Breast epithelium (tissue), 4 donors: ENCODE results near the gene CHST15. TPM values are rescaled to one million over a fixed set of nuclear protein-coding genes. Genes with fewer than 3 reads are reported as not detected.

Experiments used
- DNase-seq, 2 donors: peaks; one replicate each; pipeline ENCODE4 v3.0.0-alpha.2; 2019; ENCODE audit warnings: low spot score in 2 of 2
- H3K27ac ChIP-seq, 2 donors: fragments of 200-600 bp; sonication (generic) in 1 of 2; one replicate each; pipeline ENCODE4 v1.5.1; 2016 to 2019; ENCODE audit warnings: mild to moderate bottlenecking in 1 of 2
- H3K27me3 ChIP-seq, 2 donors: fragments of 200-600 bp; sonication (generic) in 1 of 2; one replicate each; pipeline versions ENCODE4 v1.5.1 to v1.6.0; 2017 to 2019; ENCODE audit warnings: control low read depth in 1 of 2, mild to moderate bottlenecking in 1 of 2
- H3K36me3 ChIP-seq: fragments of 200-600 bp; one replicate; pipeline ENCODE4 v1.5.1; 2019
- H3K4me1 ChIP-seq, 2 donors: fragments of 200-600 bp; sonication (generic); one replicate each; pipeline ENCODE4 v1.5.1; 2016 to 2019; ENCODE audit warnings: control low read depth in 1 of 2
- H3K4me3 ChIP-seq, 3 donors: fragments of 200-600 bp; sonication (generic); 1 replicate in 2 of 3; 2 replicates in 1 of 3; pipeline ENCODE4 v1.5.1; 2016 to 2019; ENCODE audit warnings: mild to moderate bottlenecking in 3 of 3, moderate library complexity in 2 of 3
- H3K9me3 ChIP-seq, 2 donors: fragments of 200-600 bp; sonication (generic) in 1 of 2; one replicate each; pipeline ENCODE4 v1.5.1; 2016 to 2019; ENCODE audit warnings: control low read depth in 1 of 2
- CTCF ChIP-seq, 3 donors: fragments of 450-650 bp; IDR thresholded peaks; one replicate each; pipeline ENCODE4 v1.5.1; 2016 to 2017; ENCODE audit warnings: antibody characterized with exemption in 3 of 3, mild to moderate bottlenecking in 3 of 3, moderate library complexity in 3 of 3
- POLR2A ChIP-seq: fragments of 450-650 bp; IDR thresholded peaks from one replicate; pipeline ENCODE4 v1.6.1; 2016; ENCODE audit warnings: antibody characterized with exemption, mild to moderate bottlenecking, moderate library complexity
- POLR2AphosphoS5 ChIP-seq, 3 donors: sonication (generic); formaldehyde crosslinking; IDR thresholded peaks; one replicate each; pipeline ENCODE4 v1.6.1; 2017; ENCODE audit warnings: antibody characterized with exemption in 3 of 3
- intact Hi-C: fragments of 100-400 bp; cut with DNase I; formaldehyde crosslinking; loops from one replicate; pipeline ENCODE4 v1.15.1; 2023; ENCODE audit warnings: low total_unique reads
- total RNA-seq, 3 donors: library from RNA; depleted of rRNA; stranded (reverse); fragments of >200 nt; gene quantifications; one replicate each; pipeline ENCODE4 v1.1.0, GENCODE V29; 2016

CHST15 gene
- total RNA-seq, 3 donors from 2014 or later: 19.0 to 57.8 (median 56.4) TPM

- Histone ChIP-seq H3K4me3 (no peak overlapping the region), H3K9me3 (no peaks in the 10 kb centered on the region), H3K36me3 (no peaks in the 10 kb centered on the region), H3K27me3 (no peaks in the 10 kb centered on the region), H3K27ac (no peak overlapping the region), H3K4me1 (peaks cover 0 to 3% of the 10 kb centered on the region in 2 donors)
- intact Hi-C loops: no loop called here
- DNase-seq: no peak
- TF ChIP-seq CTCF (IDR thresholded peaks at IDR 0.05) (no peak), POLR2A (no peak), POLR2AphosphoS5 (IDR thresholded peaks at IDR 0.05) (no peak)
Measured at GRCh38 chr10:124053971-124054370, 39.4 kb downstream of the CHST15 start.

GRCh38 chr10:124052561-124052960 is 40.8 kb downstream of the CHST15 start:
- intact Hi-C loops: no loop called here
- TF ChIP-seq CTCF (IDR thresholded peaks at IDR 0.05) (no peak), POLR2AphosphoS5 (IDR thresholded peaks at IDR 0.05) (no peak), POLR2A (no peak)

GRCh38 chr10:124050021-124051015 is 43.1 kb downstream of the CHST15 start:
- intact Hi-C loops: no loop called here
- Histone ChIP-seq H3K27ac (no peak overlapping the region), H3K9me3 (no peaks in the 10 kb centered on the region), H3K4me3 (no peak overlapping the region), H3K36me3 (no peaks in the 10 kb centered on the region), H3K4me1 (no peaks in the 10 kb centered on the region), H3K27me3 (no peaks in the 10 kb centered on the region)
- DNase-seq: no peak
- TF ChIP-seq POLR2AphosphoS5 (IDR thresholded peaks at IDR 0.05) (no peak), CTCF (IDR thresholded peaks at IDR 0.05) (no peak), POLR2A (no peak)

More at GRCh38 chr10:124052561-124052960, 40.8 kb downstream of the CHST15 start:
- H3K36me3 ChIP-seq: no peaks in the 10 kb centered on the region
- no peaks in the 10 kb centered on the region for H3K4me1 ChIP-seq
- H3K4me3 ChIP-seq: no peak overlapping the region
- DNase-seq: no peak
- no peaks in the 10 kb centered on the region for H3K9me3 ChIP-seq
- no peaks in the 10 kb centered on the region for H3K27me3 ChIP-seq
- H3K27ac ChIP-seq: no peak overlapping the region

GRCh38 chr10:124049484-124049883 is 43.9 kb downstream of the CHST15 start:
- no peak overlapping the region for H3K4me3 ChIP-seq
- DNase-seq: no peak
- H3K9me3 ChIP-seq: no peaks in the 10 kb centered on the region
- no peaks in the 10 kb centered on the region for H3K27me3 ChIP-seq
- peak overlapping the region in 1 of 2 donors; percentile 4 for H3K27ac ChIP-seq
- H3K36me3 ChIP-seq: no peaks in the 10 kb centered on the region
- no peaks in the 10 kb centered on the region for H3K4me1 ChIP-seq
- TF ChIP-seq POLR2A: no peak
- TF ChIP-seq POLR2AphosphoS5 (IDR thresholded peaks at IDR 0.05): no peak
- no peak for TF ChIP-seq CTCF (IDR thresholded peaks at IDR 0.05)
- intact Hi-C loops: no loop called here
